Activated T-helper 17 cell treated with anti-CD3 and anti-CD28 coated beads, Interleukin-2, amount 50 U/mL, for 72 hours (primary cell): Measurements from ENCODE around the gene TWNK. TPM values are rescaled to one million over a fixed set of nuclear protein-coding genes. Genes with fewer than 3 reads are reported as not detected.
"Not testable (repeated sequence)": the region's sequence is repeated elsewhere in the genome, so short reads cannot be mapped to it uniquely, and the experiment has no call there.

Experiments used
- ATAC-seq: fragments of 150-1000 bp; cut with Tn5 transposase; replicated peaks from 2 replicates; pipeline ENCODE4 v1.10.0; 2021; ENCODE audit warnings: mild to moderate bottlenecking, moderate library complexity
- H3K27ac Mint-ChIP-seq: one replicate; pipeline ENCODE4 v1.8.0; 2022; ENCODE audit warnings: mixed read lengths
- H3K27me3 Mint-ChIP-seq: one replicate; pipeline ENCODE4 v1.8.0; 2022; ENCODE audit warnings: mixed read lengths
- H3K36me3 Mint-ChIP-seq: one replicate; pipeline ENCODE4 v1.8.0; 2022; ENCODE audit warnings: low read depth, mild to moderate bottlenecking, mixed read lengths
- H3K4me1 Mint-ChIP-seq: one replicate; pipeline ENCODE4 v1.8.0; 2022; ENCODE audit warnings: mixed read lengths
- H3K4me3 Mint-ChIP-seq: one replicate; pipeline ENCODE4 v1.8.0; 2022; ENCODE audit warnings: mild to moderate bottlenecking, mixed read lengths
- H3K9me3 Mint-ChIP-seq: one replicate; pipeline ENCODE4 v1.8.0; 2022; ENCODE audit warnings: mixed read lengths
- total RNA-seq, 2 donors: library from RNA; stranded (reverse); gene quantifications; one replicate each; pipeline ENCODE4 v1.2.3, GENCODE V29; 2022

The TWNK gene
- total RNA-seq, 2 donors from 2014 or later: 12.0 to 24.9 TPM

DNA sequence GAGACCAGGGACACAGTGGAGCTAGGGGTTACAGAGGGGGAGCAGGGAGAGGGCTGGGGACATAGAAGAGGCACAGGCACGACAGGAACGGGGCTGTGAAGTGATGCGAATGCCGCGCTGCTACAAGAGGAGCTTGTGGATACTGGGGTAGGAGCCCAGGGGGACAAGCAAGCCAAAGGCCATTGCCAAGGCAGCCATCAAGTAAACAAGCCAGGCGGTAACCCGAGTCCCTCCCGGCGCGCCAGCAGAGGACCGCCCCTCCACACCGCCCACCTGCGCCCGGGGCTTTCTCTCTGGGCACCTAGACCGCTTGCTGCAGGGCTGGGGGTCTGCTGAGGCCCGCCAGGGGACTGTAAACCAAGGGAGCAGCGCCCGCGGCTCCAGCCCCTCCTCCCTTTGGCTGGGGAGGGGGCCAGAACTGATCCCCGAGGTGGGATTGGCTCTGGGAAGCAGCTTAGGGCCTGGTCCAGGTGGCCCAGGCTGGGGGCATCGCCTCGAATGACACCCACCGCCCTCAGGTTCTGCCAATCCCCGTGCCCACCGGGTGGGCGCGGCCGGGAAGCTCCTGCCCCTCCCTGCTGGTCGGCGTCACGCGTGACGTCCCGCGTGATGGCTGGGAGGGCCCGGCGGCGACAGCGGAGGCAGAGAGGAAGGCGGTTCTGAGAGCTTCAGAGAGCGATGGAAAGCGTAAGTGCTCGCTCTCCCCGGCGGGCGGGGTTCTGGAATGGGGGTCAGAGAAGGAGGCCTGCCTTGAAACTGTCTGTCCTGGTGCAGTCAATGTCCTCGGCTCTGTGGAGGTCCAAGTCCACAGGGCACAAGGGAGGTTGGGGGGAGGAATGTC is 44.7 kb downstream of the TWNK start:
- H3K27ac Mint-ChIP-seq: peak overlapping the region; percentile 94
- H3K9me3 Mint-ChIP-seq: no peaks in the 10 kb centered on the region
- peak; percentile 57 for ATAC-seq
- H3K36me3 Mint-ChIP-seq: peaks cover 53% of the 10 kb centered on the region
- peaks cover 13% of the 10 kb centered on the region for H3K4me1 Mint-ChIP-seq
- H3K4me3 Mint-ChIP-seq: peak overlapping the region; percentile 94
- H3K27me3 Mint-ChIP-seq: no peaks in the 10 kb centered on the region

DNA sequence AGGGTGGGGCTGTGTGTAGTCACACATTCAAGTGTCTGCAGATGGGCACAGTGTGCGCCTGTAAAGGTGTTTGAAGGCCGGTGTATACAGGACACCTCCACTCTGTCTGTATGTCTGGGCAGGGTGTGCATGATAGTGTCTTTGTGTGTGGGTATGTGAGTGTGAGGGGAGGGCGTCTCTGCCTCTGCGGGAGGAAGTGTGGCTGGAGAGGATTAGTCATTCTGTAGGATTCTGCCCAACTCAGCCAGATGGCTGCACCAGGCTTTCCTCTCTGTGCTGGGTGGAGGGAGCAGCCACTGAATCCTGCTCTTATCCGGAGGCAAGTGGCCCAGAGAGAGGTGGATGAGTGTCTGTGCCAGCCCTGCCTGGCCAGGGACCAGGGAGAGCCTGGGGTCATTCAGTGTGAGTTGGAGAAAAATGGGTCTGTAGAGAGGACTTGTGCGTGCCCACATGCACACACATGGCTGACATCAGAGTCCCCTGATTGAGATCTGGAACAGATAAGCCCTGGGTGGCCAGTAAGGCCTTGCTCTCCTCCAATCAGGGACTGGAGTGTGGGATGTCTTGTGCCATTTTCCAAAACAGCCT is 45.4 kb downstream of the TWNK start:
- Mint-ChIP-seq H3K27ac (peak overlapping the region; percentile 94), H3K4me3 (peak overlapping the region; percentile 94), H3K4me1 (peaks cover 13% of the 10 kb centered on the region), H3K36me3 (peaks cover 60% of the 10 kb centered on the region), H3K27me3 (no peaks in the 10 kb centered on the region), H3K9me3 (no peaks in the 10 kb centered on the region)
- peak; percentile 74 for ATAC-seq

DNA sequence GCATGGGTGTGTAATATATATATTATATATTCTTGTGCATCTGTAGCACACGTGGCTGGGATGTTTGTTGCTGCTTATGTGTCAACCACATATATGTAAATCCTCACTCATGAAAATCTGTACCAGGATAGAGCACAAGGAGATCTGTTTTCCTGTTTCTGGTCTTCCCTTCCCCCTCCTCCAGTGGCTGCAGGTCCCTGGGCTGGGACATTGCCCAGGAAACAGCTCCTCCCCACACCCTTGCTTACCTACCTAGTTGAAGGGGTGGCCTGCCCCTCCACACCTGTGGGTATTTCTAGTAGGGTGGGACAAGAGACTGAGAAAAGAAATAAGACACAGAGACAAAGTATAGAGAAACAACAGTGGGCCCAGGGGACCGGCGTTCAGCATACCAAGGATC is 45.9 kb downstream of the TWNK start:
- peak overlapping the region; percentile 94 for H3K4me3 Mint-ChIP-seq
- no peaks in the 10 kb centered on the region for H3K9me3 Mint-ChIP-seq
- H3K27ac Mint-ChIP-seq: peak overlapping the region; percentile 94
- H3K27me3 Mint-ChIP-seq: no peaks in the 10 kb centered on the region
- ATAC-seq: no peak
- H3K4me1 Mint-ChIP-seq: peaks cover 13% of the 10 kb centered on the region
- peaks cover 66% of the 10 kb centered on the region for H3K36me3 Mint-ChIP-seq

DNA sequence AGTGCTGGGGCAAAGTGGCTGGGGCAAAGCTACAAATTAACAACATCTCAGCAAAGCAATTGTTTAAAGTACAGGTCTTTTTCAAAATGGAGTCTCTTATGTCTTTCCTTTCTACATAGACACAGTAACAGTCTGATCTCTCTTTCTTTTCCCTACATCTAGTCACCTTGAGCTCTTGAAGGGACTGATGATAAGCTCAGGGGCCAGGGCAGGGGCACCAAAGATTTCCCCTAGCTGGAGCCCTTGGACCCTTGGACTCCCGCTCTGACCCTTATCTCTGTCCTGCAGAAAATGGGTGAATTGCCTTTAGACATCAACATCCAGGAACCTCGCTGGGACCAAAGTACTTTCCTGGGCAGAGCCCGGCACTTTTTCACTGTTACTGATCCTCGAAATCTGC is 47.1 kb downstream of the TWNK start:
- H3K27me3 Mint-ChIP-seq, H3K9me3 Mint-ChIP-seq: not testable (repeated sequence)
- peaks cover 13% of the 10 kb centered on the region for H3K4me1 Mint-ChIP-seq

DNA sequence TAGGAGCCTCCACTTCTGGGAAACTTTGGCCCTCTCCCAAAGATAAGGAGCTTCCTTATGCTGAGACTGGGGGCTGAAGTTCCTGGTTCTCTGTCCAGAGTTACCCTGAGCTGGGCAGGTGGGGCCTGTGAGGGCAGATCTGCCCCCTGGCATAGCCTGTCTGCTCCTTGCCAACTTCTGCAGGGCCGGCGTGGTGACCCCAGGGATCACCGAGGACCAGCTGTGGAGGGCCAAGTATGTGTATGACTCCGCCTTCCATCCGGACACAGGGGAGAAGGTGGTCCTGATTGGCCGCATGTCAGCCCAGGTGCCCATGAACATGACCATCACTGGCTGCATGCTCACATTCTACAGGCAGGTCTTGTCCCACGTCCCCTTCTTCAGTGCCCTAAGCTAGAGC is 48.0 kb downstream of the TWNK start:
- Mint-ChIP-seq H3K9me3 (no peaks in the 10 kb centered on the region), H3K36me3 (peaks cover 73% of the 10 kb centered on the region), H3K27me3 (no peaks in the 10 kb centered on the region), H3K4me1 (peaks cover 13% of the 10 kb centered on the region), H3K4me3 (no peak overlapping the region), H3K27ac (no peak overlapping the region)
- no peak for ATAC-seq

More for the DNA sequence above, 47.1 kb downstream of the TWNK start:
- not testable (repeated sequence) for H3K27ac Mint-ChIP-seq, ATAC-seq
- H3K4me3 Mint-ChIP-seq: peak overlapping the region; percentile 94
- H3K36me3 Mint-ChIP-seq: peaks cover 73% of the 10 kb centered on the region

DNA sequence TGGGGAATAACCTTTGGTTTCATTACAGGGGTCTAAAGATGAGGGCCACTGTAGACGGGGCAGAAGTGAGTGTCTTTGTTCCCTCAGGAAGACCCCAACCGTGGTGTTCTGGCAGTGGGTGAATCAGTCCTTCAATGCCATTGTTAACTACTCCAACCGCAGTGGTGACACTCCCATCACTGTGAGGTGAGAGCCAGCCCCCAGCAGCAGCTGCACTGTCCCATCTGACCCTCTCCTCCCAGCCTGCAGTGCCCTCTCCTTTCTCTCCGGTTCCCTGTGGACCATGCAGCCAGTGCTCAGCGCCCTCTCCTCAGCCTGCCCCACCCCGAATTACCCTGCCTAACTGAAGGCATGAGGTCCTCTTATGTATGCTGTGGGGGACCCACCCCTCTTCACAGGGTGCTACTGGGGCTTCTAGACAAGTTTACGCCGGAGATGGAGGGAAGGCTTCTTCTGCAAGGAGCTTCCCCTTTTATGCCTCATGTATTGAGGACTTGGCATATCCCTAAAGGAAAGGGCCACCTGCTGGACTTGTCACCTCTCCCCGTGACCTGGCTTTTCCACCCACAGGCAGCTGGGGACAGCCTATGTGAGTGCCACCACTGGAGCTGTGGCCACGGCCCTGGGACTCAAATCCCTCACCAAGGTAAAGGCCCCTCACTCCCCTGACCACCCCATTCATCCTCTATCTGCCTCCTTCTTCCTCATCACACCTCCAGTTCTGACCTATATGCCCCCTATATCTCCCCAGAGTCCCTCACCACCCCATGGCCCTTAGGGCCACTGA is 48.8 kb downstream of the TWNK start:
- no peaks in the 10 kb centered on the region for H3K9me3 Mint-ChIP-seq
- H3K36me3 Mint-ChIP-seq: peaks cover 72% of the 10 kb centered on the region
- H3K27ac Mint-ChIP-seq: no peak overlapping the region
- H3K27me3 Mint-ChIP-seq: no peaks in the 10 kb centered on the region
- no peak overlapping the region for H3K4me3 Mint-ChIP-seq
- peaks cover 16% of the 10 kb centered on the region for H3K4me1 Mint-ChIP-seq
- no peak for ATAC-seq

DNA sequence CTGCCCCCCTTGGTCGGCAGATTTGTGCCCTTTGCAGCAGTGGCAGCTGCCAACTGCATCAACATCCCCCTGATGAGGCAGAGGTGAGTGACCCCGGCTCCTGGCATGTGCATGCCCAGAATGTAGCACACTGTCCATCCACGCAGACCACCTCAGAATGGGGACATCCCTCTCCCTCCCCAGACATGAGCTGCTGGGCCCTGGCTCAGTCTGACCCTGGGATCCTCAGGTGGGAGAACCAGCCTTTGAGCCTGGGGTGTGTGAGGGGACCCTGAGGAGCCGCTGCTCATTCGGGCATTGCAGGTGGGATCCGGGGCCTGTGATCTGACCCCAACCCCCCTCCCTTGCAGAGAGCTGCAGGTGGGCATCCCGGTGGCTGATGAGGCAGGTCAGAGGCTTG is 49.4 kb downstream of the TWNK start:
- no peak overlapping the region for H3K27ac Mint-ChIP-seq
- H3K27me3 Mint-ChIP-seq: no peaks in the 10 kb centered on the region
- H3K9me3 Mint-ChIP-seq: no peaks in the 10 kb centered on the region
- H3K4me3 Mint-ChIP-seq: no peak overlapping the region
- ATAC-seq: no peak
- peaks cover 19% of the 10 kb centered on the region for H3K4me1 Mint-ChIP-seq
- peaks cover 66% of the 10 kb centered on the region for H3K36me3 Mint-ChIP-seq

DNA sequence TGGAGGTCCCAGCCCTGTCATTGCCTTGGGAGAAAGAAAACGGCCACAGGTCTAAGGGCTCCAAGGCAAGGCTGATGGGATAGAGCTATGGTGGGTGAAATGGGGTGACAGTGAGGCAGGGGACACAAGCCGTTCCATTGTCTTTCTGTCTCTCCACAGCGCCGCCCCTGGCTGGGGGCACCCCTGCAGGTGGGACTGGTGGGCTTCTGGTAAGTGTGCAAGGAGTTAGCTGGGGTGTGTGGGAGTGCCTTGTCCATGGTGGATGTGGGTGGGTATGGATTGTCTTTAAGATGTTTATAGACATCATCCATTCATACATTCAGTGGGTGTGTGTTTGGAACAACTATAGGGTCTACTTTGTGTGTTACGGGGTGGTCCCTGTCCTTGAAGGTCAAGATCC is 51.1 kb downstream of the TWNK start:
- H3K27me3 Mint-ChIP-seq: no peaks in the 10 kb centered on the region
- ATAC-seq: no peak
- H3K4me1 Mint-ChIP-seq: peaks cover 22% of the 10 kb centered on the region
- H3K9me3 Mint-ChIP-seq: no peaks in the 10 kb centered on the region
- H3K27ac Mint-ChIP-seq: no peak overlapping the region
- no peak overlapping the region for H3K4me3 Mint-ChIP-seq
- peaks cover 52% of the 10 kb centered on the region for H3K36me3 Mint-ChIP-seq

DNA sequence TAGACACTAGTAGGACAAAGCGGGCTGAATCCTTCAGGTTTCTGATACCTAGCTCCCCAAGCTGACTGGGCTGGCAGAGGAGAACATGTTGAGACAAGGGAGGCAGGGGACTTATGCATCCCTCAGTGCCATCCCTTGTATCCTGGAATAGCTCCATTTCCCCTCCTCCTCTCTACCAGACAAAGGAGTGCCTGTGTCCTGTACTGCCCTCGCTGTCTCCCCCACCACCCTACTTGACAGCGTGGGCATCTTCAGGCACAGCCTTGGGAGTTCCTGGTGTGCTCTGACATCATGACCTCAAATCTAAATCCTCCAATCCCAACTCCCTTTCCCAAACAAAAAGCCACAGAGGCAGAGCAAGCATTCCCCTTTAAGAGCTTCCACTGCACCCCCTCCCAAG is 52.7 kb downstream of the TWNK start:
- H3K36me3 Mint-ChIP-seq: peaks cover 40% of the 10 kb centered on the region
- no peak for ATAC-seq
- no peaks in the 10 kb centered on the region for H3K27me3 Mint-ChIP-seq
- H3K27ac Mint-ChIP-seq: no peak overlapping the region
- no peaks in the 10 kb centered on the region for H3K9me3 Mint-ChIP-seq
- no peak overlapping the region for H3K4me3 Mint-ChIP-seq
- H3K4me1 Mint-ChIP-seq: peaks cover 20% of the 10 kb centered on the region

DNA sequence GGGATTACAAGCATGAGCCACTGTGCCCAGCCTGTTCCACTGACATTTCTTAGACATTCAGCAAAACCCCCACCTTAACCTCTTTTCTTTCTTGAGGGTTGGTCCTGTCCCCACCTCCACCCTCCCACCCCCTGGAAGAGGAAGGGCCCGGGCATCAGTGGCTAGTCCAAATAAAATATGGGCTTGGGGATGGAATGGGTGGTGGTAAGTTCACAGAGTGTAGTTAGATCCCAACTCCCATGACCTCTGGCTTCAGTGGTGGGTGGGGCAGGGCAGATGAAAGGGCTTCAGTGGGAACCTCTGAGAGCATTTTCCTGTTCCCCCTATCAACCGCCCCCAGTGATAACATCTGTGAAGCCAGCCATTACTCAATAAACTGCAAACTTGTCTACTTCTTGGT is 53.5 kb downstream of the TWNK start:
- no peak overlapping the region for H3K4me3 Mint-ChIP-seq
- H3K9me3 Mint-ChIP-seq: no peaks in the 10 kb centered on the region
- no peak overlapping the region for H3K27ac Mint-ChIP-seq
- H3K27me3 Mint-ChIP-seq: no peaks in the 10 kb centered on the region
- peaks cover 32% of the 10 kb centered on the region for H3K36me3 Mint-ChIP-seq
- H3K4me1 Mint-ChIP-seq: peaks cover 20% of the 10 kb centered on the region
- no peak for ATAC-seq

DNA sequence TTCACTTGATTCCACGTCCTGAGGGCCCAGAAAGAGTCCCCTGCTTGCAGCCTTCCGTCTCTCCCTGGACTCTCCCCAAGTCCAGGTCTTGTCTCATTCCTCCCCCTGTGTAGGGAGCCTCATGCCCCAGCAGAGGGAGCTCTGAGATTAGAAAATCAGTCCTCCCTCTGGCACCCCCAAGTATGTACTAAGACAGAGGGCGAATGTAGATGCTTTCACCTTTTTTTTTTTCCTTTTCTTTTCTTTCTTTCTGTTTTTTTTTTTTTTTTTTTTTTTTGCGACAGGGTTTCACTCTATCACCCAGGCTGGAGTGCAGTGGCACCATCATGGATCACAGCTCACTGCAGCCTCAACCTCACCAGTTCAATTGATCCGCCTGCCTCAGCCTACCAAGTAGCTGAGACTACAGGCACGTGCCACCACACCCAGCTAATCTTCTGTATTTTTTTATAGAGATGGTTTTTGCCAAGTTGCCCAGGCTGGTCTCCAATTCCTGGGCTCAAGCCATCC is 54.0 kb downstream of the TWNK start:
- H3K9me3 Mint-ChIP-seq: no peaks in the 10 kb centered on the region

DNA sequence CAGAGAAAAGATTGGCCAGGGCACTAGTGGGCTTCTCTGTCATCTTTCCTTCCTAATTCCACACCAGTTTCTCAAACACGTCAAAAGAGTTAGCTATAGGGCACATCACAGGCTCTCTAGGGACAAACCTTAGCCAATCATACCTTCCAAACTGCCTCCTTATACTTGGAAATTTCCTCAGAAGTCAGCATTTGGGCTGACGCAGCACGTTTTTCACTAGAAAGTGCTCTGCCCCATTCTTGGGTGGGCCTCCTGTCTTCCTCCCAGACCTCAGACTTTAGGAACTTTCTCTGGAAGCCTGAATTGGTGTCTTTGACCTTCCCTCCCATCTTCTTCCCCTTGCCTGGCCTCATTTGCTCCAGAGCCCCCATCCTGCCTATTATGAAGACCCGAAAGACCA is 54.8 kb downstream of the TWNK start:
- peak overlapping the region; percentile 87 for H3K4me3 Mint-ChIP-seq
- H3K36me3 Mint-ChIP-seq: peaks cover 19% of the 10 kb centered on the region
- H3K4me1 Mint-ChIP-seq: peaks cover 20% of the 10 kb centered on the region
- peak overlapping the region; percentile 94 for H3K27ac Mint-ChIP-seq
- H3K27me3 Mint-ChIP-seq: peaks cover 8% of the 10 kb centered on the region
- ATAC-seq: no peak
- no peaks in the 10 kb centered on the region for H3K9me3 Mint-ChIP-seq

More for the DNA sequence above, 54.0 kb downstream of the TWNK start:
- Mint-ChIP-seq H3K27me3 (peaks cover 2% of the 10 kb centered on the region), H3K36me3 (peaks cover 27% of the 10 kb centered on the region), H3K27ac (no peak overlapping the region), H3K4me1 (peaks cover 20% of the 10 kb centered on the region), H3K4me3 (no peak overlapping the region)
- peak; percentile 71 for ATAC-seq

DNA sequence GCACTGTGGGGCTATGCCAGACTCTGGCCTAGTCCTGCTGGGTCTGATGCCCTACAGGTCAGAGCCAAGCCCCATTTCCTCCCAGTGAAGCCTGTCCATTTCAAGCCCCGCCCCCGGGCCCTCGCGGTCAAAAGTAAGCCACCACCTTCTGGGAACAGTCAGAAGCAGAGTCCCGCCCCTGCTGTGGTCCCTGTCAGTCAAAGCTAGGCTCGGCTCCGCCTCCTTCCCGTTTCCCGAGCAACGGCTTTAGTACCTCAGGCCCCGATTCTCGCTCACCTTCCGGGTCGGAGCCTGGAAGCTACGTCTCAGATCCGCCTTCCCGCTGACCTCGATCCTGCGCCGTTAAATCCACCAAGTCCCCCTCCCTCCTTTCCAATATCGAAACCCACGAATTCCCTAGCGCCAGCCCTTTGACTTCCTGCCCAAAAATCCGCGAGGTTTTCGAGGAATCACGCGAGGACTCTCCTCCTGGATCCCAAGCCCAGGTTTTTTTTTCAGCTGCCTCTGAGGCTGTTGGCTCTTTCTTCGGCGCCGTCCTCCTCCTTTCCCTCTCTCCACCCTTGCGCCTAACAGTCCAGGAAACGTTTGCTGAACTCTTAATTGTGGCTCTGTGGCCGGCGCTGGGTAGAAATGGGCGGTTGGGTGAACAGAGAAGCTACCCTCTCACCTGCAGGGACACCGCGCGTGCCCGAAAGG is 55.5 kb downstream of the TWNK start:
- peak; percentile 97 for ATAC-seq

DNA sequence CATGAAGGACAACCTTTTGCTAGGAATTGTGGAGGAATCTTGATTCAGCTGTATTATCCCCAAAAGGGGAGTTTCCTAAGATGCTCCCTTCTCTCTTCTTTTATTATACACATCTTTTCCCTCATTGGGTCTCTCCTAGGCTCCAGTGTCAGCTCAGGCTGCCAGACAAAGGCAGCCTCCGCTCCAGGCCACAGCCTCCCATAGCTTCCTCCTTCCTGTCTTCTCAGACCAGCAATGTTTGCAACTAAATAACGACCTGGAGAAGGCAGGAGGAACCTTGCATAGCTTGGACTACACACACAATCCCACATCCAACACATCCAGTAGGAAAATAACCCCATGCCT is 56.0 kb downstream of the TWNK start:
- ATAC-seq: no peak
- Mint-ChIP-seq H3K9me3 (no peaks in the 10 kb centered on the region), H3K27me3 (peaks cover 21% of the 10 kb centered on the region), H3K4me3 (peak overlapping the region; percentile 87), H3K36me3 (peaks cover 7% of the 10 kb centered on the region), H3K27ac (peak overlapping the region; percentile 94), H3K4me1 (peaks cover 21% of the 10 kb centered on the region)

More for the DNA sequence above, 55.5 kb downstream of the TWNK start:
- peak overlapping the region; percentile 87 for H3K4me3 Mint-ChIP-seq
- peaks cover 20% of the 10 kb centered on the region for H3K4me1 Mint-ChIP-seq
- no peaks in the 10 kb centered on the region for H3K9me3 Mint-ChIP-seq
- H3K36me3 Mint-ChIP-seq: peaks cover 12% of the 10 kb centered on the region
- peak overlapping the region; percentile 94 for H3K27ac Mint-ChIP-seq
- H3K27me3 Mint-ChIP-seq: peaks cover 15% of the 10 kb centered on the region
